K562 (cell line): ENCODE data around the gene SPHK1. TPM values are rescaled to one million over a fixed set of nuclear protein-coding genes. Genes with fewer than 3 reads are reported as not detected.

ENCODE experiments used
- CREB1 ChIP-seq, 2 experiments: sonication (generic) in 1 of 2; formaldehyde crosslinking in 1 of 2; IDR thresholded peaks; 2 replicates each; pipeline versions ENCODE4 v1.6.1 to v1.8.0; 2012 to 2022; ENCODE audit warnings: inconsistent platforms in 1 of 2, mild to moderate bottlenecking in 1 of 2, missing genetic modification reagents in 1 of 2, moderate library complexity in 1 of 2
- FOXP1 ChIP-seq: sonication (generic); formaldehyde crosslinking; IDR thresholded peaks from 2 replicates; pipeline ENCODE4 v1.8.0; 2022; ENCODE audit warnings: mild to moderate bottlenecking, missing genetic modification reagents
- IFI16 ChIP-seq: fragments of 250-450 bp; sonication (Bioruptor Pico); IDR thresholded peaks from 2 replicates; pipeline ENCODE4 v2.1.2; 2022; ENCODE audit warnings: mild to moderate bottlenecking, inconsistent platforms
- SRSF7 ChIP-seq: fragments of 200-400 bp; formaldehyde crosslinking; optimal IDR thresholded peaks from 2 replicates; pipeline ENCODE3; 2017; ENCODE audit warnings: mild to moderate bottlenecking, low read depth, low read length
- ZNF217 ChIP-seq: sonication (generic); formaldehyde crosslinking; IDR thresholded peaks from 2 replicates; pipeline ENCODE4 v1.8.0; 2022; ENCODE audit warnings: mild to moderate bottlenecking, missing genetic modification reagents
- polyA plus RNA-seq, 8 experiments: library from polyadenylated mRNA; depleted of rRNA in 4 of 8; stranded (reverse) in 5 of 8; unstranded in 3 of 8; fragments of >200 nt; fragmentation: Nextera tagmentation in 2 of 8; fragmentation: Illumina TruSeq in 1 of 8; extraction: Ambion mirVana in 2 of 8; extraction: Trizol in 1 of 8; gene quantifications; 2 replicates each; pipeline versions ENCODE4 v1.2.1 to v1.2.3, GENCODE V29; 2011 to 2014; ENCODE audit warnings: inconsistent platforms in 1 of 8, missing spikeins in 1 of 8
- total RNA-seq, 7 experiments: library from RNA; depleted of rRNA in 6 of 7; stranded (reverse); fragments of >200 nt in 6 of 7; fragmentation: Illumina TruSeq in 2 of 7; extraction: Trizol in 2 of 7; gene quantifications; 2 replicates each; pipeline versions ENCODE4 v1.2.1 to v1.2.3, GENCODE V29; 2011 to 2021; ENCODE audit warnings: low replicate concordance in 1 of 7
- TF ChIP-seq, protein P1 (sequence below): sonication (generic); formaldehyde crosslinking; IDR thresholded peaks from 2 replicates; pipeline ENCODE4 v1.8.0; 2022; ENCODE audit warnings: mild to moderate bottlenecking, missing genetic modification reagents, borderline replicate concordance
- TF ChIP-seq, protein P2 (sequence below): IDR thresholded peaks from 2 replicates; pipeline ENCODE4 v1.6.1; 2016; ENCODE audit warnings: missing genetic modification characterization, missing compliant biosample characterization
- TF ChIP-seq, protein P3 (sequence below): fragments of 450-650 bp; formaldehyde crosslinking; IDR thresholded peaks from 2 replicates; pipeline ENCODE4 v1.4.0; 2020; ENCODE audit warnings: mild to moderate bottlenecking, moderate library complexity
- TF ChIP-seq, protein P4 (sequence below): fragments of 250-450 bp; sonication (Bioruptor Pico); IDR thresholded peaks from 2 replicates; pipeline ENCODE4 v1.8.0; 2022; ENCODE audit warnings: moderate library complexity, mild to moderate bottlenecking, inconsistent platforms

SPHK1 gene
- total and polyA plus RNA-seq, 9 of the 15 experiments (the other 6 are each of a cell fraction or from before 2014, with no cell fraction given) = 0.21 to 60.3 (median 14.5) TPM

DNA sequence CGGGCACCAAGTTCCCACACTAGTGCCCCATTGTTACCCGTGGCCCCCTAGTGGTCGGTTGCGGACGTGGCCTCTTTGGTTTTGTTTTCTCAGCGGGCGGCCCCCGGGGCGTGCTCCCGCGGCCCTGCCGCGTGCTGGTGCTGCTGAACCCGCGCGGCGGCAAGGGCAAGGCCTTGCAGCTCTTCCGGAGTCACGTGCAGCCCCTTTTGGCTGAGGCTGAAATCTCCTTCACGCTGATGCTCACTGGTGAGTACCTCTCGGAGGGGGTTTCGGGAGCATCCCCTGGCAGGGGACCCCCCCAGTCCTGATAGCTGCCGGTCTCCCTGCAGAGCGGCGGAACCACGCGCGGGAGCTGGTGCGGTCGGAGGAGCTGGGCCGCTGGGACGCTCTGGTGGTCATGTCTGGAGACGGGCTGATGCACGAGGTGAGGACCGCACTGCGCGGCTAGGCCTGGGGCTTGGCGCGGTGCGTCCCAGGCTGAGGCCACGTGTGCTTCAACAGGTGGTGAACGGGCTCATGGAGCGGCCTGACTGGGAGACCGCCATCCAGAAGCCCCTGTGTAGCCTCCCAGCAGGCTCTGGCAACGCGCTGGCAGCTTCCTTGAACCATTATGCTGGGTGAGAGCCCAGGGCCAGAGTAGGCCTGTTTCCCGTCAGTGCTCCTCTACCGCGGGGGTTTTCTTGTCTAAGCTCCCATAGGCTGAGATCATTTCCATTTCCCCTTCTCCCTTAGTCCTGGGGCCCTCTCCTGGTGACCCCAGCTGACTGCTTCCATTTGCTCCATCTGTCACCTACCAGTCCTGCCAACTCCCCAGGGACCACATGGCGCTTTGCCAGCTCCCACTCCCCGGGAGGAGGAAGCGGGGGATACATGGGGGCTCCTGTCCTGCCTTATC lies 1.7 kb downstream of the SPHK1 start (continued):
- TF ChIP-seq ZNF217 (CRISPR knock-in tag) = peak; percentile 83; the same call in 1 of the 2 replicates
- TF ChIP-seq CREB1 (IDR thresholded peaks at IDR 0.05) = 0 out of 2 replicates have a peak, but pooled peaks have one; percentile 11
- peak; percentile 54; the same call in 1 of the 2 replicates for TF ChIP-seq CREB1 (CRISPR knock-in tag; IDR thresholded peaks at IDR 0.05)
- TF ChIP-seq, protein P1, sequence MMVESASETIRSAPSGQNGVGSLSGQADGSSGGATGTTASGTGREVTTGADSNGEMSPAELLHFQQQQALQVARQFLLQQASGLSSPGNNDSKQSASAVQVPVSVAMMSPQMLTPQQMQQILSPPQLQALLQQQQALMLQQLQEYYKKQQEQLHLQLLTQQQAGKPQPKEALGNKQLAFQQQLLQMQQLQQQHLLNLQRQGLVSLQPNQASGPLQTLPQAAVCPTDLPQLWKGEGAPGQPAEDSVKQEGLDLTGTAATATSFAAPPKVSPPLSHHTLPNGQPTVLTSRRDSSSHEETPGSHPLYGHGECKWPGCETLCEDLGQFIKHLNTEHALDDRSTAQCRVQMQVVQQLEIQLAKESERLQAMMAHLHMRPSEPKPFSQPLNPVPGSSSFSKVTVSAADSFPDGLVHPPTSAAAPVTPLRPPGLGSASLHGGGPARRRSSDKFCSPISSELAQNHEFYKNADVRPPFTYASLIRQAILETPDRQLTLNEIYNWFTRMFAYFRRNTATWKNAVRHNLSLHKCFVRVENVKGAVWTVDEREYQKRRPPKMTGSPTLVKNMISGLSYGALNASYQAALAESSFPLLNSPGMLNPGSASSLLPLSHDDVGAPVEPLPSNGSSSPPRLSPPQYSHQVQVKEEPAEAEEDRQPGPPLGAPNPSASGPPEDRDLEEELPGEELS (CRISPR knock-in tag) = peak; percentile 98
- TF ChIP-seq, protein P2, sequence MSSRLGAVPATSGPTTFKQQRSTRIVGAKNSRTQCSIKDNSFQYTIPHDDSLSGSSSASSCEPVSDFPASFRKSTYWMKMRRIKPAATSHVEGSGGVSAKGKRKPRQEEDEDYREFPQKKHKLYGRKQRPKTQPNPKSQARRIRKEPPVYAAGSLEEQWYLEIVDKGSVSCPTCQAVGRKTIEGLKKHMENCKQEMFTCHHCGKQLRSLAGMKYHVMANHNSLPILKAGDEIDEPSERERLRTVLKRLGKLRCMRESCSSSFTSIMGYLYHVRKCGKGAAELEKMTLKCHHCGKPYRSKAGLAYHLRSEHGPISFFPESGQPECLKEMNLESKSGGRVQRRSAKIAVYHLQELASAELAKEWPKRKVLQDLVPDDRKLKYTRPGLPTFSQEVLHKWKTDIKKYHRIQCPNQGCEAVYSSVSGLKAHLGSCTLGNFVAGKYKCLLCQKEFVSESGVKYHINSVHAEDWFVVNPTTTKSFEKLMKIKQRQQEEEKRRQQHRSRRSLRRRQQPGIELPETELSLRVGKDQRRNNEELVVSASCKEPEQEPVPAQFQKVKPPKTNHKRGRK (tag) = no peak
- TF ChIP-seq IFI16 = no peak
- TF ChIP-seq, protein P3, sequence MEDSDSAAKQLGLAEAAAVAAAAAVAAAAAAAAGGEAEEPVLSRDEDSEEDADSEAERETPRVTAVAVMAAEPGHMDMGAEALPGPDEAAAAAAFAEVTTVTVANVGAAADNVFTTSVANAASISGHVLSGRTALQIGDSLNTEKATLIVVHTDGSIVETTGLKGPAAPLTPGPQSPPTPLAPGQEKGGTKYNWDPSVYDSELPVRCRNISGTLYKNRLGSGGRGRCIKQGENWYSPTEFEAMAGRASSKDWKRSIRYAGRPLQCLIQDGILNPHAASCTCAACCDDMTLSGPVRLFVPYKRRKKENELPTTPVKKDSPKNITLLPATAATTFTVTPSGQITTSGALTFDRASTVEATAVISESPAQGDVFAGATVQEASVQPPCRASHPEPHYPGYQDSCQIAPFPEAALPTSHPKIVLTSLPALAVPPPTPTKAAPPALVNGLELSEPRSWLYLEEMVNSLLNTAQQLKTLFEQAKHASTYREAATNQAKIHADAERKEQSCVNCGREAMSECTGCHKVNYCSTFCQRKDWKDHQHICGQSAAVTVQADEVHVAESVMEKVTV (CRISPR knock-in tag) = peak; percentile 34; the same call in 1 of the 2 replicates
- TF ChIP-seq, protein P4, sequence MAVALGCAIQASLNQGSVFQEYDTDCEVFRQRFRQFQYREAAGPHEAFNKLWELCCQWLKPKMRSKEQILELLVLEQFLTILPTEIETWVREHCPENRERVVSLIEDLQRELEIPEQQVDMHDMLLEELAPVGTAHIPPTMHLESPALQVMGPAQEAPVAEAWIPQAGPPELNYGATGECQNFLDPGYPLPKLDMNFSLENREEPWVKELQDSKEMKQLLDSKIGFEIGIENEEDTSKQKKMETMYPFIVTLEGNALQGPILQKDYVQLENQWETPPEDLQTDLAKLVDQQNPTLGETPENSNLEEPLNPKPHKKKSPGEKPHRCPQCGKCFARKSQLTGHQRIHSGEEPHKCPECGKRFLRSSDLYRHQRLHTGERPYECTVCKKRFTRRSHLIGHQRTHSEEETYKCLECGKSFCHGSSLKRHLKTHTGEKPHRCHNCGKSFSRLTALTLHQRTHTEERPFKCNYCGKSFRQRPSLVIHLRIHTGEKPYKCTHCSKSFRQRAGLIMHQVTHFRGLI (CRISPR knock-in tag) = no peak
- TF ChIP-seq FOXP1 = peak; percentile 96
- no peak for TF ChIP-seq SRSF7
